SIG-M5 treated with dmso at 0.1 percent for 504 hours (cell line): Measurements from ENCODE around the gene CNKSR3.

Source experiments
- DNase-seq: peaks from one replicate; lab custom pipeline; 2025; ENCODE audit not compliant: unreplicated experiment; lab: John Stamatoyannopoulos, UW

The CNKSR3 gene

GRCh38 chr6:154503658-154504057 is 6.8 kb downstream of the CNKSR3 start:
- no peak for DNase-seq

- peak; percentile 20 for DNase-seq
Measured at GRCh38 chr6:154502553-154502952, 7.9 kb downstream of the CNKSR3 start.

GRCh38 chr6:154501578-154501868 is 9.0 kb downstream of the CNKSR3 start:
- no peak for DNase-seq

- DNase-seq = no peak
Measured at GRCh38 chr6:154500769-154501577, 9.5 kb downstream of the CNKSR3 start.

- DNase-seq = no peak
Measured at GRCh38 chr6:154499855-154500589, 10.5 kb downstream of the CNKSR3 start.

GRCh38 chr6:154498340-154498934 is 12.0 kb downstream of the CNKSR3 start:
- DNase-seq = no peak

GRCh38 chr6:154496793-154497517 is 13.5 kb downstream of the CNKSR3 start:
- no peak for DNase-seq

GRCh38 chr6:154496186-154496585 is 14.3 kb downstream of the CNKSR3 start:
- DNase-seq = no peak

- no peak for DNase-seq
Measured at GRCh38 chr6:154494592-154495311, 15.7 kb downstream of the CNKSR3 start.

- DNase-seq = no peak
Measured at GRCh38 chr6:154491567-154492470, 18.7 kb downstream of the CNKSR3 start.

GRCh38 chr6:154489822-154490221 is 20.7 kb downstream of the CNKSR3 start:
- no peak for DNase-seq

GRCh38 chr6:154488802-154489437 is 21.6 kb downstream of the CNKSR3 start:
- DNase-seq = no peak

- no peak for DNase-seq
Measured at GRCh38 chr6:154488248-154488593, 22.3 kb downstream of the CNKSR3 start.

- DNase-seq = no peak
Measured at GRCh38 chr6:154487367-154488247, 22.9 kb downstream of the CNKSR3 start.

GRCh38 chr6:154485815-154486214 is 24.7 kb downstream of the CNKSR3 start:
- DNase-seq = no peak

- DNase-seq = no peak
Measured at GRCh38 chr6:154484942-154485341, 25.5 kb downstream of the CNKSR3 start.

- no peak for DNase-seq
Measured at GRCh38 chr6:154482858-154483257, 27.6 kb downstream of the CNKSR3 start.

- peak; percentile 6 for DNase-seq
Measured at GRCh38 chr6:154481521-154482013, 28.9 kb downstream of the CNKSR3 start.
